GM21723 (cell line): Measurements from ENCODE around the gene EBNA1BP2.
A peak's percentile ranks its signal among the peaks of the same experiment; 100 is the strongest.
"Not testable (repeated sequence)": the region's sequence is repeated elsewhere in the genome, so short reads cannot be mapped to it uniquely, and the experiment has no call there.

Experiments used
- ATAC-seq: cut with Tn5 transposase; IDR thresholded peaks from one replicate; pipeline ENCODE4 v1.9.1; 2021; ENCODE audit warnings: mild to moderate bottlenecking, moderate library complexity; ENCODE audit not compliant: unreplicated experiment

The EBNA1BP2 gene, protein sequence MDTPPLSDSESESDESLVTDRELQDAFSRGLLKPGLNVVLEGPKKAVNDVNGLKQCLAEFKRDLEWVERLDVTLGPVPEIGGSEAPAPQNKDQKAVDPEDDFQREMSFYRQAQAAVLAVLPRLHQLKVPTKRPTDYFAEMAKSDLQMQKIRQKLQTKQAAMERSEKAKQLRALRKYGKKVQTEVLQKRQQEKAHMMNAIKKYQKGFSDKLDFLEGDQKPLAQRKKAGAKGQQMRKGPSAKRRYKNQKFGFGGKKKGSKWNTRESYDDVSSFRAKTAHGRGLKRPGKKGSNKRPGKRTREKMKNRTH

DNA sequence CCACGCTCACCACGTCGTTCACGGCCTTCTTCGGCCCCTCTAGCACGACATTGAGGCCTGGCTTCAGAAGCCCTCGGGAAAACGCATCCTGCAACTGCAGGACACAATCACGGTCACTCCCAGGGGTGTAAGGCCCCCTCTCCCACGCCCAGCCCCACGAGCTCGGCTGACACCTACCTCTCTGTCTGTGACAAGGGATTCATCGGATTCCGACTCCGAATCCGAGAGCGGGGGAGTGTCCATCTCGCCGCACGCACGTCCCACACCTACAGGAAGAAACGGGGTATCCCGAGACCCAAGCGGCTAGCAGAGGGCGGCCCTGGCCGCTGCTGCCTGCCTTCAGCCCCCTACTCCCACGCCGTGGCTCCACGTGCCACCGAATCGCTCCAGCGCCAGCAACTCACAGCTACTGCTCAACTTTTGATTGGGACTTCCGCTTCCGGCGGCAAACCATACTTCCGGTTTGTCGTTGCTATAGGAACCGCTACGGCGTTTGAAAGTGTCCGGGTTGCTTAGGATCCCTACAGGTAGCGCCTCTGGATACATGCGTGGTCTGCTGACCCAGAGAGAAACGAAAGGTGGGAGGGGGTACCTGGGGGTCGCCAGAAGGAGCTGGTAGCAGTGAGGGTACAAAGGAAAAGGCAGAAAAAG, at the start of gene EBNA1BP2, which contains the start of gene CFAP57:
EBNA1BP2 (minus strand) TSS at position 415 of the 651 bp plus-strand sequence; CDS start at position 243, 172 bp downstream.
CFAP57 (plus strand) TSS at position 455 of the 651 bp plus-strand sequence. CDS start 424 bp downstream, outside the sequence.
- peak; percentile 89 for ATAC-seq

DNA sequence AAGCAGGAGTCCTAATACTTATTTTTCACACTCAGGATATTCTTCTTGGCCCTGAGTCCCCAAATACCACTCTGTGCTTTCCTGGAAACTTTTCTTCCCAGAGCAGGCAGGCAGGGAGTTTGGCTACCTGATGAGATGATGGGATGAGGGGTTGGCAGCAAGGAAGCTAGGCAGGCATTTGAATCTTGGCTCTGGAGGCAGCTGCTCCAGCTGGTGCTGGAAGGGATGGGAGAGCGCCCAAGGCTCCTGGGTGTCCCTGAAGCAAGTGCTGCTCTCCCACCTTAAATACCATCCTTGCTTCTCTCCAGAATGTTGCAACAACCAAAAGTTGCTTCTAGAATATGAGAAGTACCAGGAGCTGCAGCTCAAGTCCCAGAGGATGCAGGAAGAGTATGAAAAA, 49.7 kb upstream of the EBNA1BP2 start:
- ATAC-seq, result no peak

DNA sequence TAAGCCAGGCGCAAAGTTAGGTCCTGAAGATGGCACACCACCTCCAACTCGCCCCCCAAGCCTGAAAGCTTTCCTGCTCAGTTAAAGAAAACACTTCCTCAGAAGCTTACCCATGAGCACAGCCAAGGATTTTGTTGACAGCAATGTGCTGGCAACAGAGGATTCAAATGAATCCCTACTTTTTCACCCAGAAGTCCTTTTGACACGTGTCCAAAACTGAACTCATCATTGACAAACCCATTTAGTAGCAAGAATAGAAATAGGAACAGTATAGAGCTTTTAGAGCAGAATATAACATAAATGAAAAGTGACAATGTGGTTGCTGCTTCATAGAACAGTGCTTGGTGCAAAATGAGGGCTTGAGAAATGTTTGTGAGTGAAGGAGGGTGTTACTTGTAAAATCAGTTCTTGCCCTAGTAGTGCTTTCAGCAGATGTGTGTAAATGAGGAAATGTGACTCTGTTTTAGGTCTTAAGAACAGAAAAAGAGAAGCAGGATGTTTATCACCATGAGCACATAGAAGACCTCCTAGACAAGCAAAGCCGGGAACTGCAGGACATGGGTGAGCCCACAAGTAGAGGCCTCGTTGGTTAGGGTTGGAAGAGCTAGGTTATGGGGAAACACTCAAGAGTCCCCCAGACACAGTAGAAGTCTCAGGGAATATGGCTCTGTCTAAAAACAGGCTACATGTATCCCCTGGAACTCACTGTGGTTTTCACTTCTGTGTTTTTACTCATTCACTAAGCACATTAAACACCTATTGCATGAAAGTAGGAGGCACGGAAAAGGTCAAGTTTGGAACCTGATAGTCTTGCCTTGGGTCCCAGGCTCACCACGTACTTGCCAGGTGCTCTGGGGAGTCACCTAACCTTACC, 49.1 kb upstream of the EBNA1BP2 start:
- peak; percentile 81 for ATAC-seq

DNA sequence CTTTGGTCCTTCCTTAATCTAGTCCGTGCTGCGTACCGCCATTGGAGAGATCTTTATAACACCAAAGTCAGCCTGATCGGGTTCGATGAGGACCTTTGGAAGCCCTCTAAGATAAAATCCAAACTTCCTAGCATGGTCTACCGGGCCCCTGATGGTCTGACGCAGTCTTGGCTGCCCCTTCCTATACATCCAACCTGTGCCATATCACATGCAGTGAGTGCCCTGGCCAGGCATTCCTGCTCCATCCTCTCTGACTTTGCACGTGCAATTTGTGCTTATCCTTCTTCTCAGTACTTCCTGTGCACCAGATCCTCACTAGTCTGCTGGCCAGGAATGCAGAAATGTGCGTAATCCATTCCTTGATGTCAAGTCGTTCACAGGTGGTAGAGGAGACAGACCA, 45.7 kb upstream of the EBNA1BP2 start:
- ATAC-seq, result no peak

DNA sequence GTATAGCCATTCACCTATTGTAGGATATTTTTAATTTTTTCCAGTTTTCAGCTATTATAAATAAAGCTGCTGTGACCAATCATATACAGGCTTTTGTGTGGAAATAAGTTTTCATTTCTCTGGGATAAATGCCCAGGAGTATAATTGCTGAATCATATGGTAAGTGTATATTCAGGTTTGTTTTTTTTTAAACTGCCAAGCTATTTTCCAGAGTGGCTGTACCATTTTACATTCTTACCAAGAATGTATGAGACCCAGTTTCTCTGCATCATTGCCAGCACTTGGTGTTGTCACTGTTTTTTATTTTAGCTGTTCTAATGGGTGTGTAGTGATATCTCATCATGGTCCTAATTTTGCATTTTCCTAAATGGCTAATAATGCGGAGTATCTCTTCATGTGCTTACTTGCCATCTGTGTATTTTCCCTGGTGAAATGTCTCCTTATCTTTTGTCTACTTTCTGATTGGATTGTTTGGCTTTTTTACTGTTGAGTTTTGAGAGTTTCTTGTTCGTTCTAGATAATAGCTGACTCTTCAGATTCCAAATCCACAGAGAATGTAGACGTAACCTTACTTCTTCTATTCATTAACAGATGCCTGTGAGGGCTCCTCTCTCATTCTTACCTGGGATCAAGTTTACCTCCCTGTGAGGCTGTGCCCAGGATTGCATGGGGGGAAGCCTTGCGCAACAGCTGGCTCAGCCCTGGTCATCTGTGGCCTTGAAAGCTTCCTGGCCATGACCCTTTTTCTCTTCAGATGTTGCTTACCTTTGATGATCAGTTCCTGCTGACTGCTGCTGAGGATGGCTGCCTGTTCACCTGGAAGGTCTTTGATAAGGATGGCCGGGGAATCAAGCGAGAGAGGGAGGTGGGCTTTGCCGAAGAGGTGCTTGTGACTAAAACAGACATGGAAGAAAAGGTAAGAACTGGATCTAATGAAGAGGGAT, 42.7 kb upstream of the EBNA1BP2 start:
- ATAC-seq, result no peak

DNA sequence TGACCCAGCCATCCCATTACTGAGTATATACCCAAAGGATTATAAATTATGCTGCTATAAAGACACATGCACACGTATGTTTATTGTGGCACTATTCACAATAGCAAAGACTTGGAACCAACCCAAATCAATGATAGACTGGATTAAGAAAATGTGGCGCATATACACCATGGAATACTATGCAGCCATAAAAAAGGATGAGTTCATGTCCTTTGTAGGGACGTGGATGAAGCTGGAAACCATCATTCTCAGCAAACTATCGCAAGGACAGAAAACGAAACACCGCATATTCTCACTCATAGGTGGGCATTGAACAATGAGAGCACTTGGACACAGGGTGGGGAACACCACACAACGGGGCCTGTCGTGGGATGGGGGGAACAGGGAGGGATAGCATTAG, 36.2 kb upstream of the EBNA1BP2 start:
- not testable (repeated sequence) for ATAC-seq

DNA sequence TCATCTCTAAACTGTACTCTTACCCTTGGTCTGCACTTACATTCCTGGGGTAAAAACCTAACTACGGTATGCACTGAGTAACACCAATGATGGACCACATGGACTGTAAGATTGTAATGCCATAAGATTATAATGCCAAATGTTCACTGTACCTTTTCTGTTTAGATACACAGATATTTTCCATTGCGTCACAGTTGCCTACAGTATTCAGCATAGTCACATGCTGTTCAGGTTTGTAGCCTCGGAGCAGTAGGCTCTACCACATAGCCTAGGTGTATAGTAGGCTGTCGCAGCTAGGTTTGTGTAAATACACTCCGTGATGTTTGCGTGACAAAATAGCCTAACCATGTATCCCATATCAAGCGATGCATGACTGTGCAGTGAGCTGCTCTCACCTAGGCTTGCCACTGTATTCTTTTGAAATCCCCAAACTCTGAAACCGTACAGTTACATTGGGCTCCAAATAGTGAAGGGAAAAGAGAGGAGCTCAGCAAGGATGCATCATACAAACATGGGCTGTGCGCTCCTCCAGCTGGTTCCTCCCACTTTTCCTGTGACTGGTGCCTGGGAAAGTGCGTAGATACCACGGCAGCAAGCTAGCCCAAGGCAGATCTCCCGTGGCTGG, 35.3 kb upstream of the EBNA1BP2 start:
- ATAC-seq, result no peak

DNA sequence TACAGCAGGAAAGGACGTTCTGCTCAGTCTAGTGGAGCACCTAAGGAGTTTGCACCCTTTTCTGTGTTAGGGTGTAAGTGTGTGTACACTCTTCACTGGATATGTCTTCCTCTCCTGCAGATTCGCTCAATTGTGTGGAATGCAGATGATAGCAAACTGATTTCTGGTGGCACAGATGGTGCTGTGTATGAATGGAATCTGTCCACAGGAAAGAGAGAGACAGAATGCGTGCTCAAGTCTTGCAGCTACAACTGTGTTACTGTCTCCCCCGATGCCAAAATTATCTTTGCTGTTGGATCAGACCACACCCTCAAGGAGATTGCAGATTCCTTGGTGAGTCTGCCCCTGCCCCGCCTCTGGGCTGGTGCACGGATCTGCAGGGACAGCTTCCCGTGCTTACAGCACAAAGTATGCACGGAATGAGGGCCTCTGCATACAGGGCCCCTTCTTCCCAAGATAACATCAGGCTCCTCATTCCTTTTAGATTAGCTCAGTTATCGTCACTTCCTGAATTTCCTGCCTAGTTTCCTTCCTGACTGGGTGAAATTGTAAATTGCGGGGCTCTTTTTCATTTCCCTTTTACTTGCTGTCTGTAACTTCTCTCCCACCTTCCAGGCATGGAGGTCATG, 34.6 kb upstream of the EBNA1BP2 start:
- ATAC-seq, result no peak

DNA sequence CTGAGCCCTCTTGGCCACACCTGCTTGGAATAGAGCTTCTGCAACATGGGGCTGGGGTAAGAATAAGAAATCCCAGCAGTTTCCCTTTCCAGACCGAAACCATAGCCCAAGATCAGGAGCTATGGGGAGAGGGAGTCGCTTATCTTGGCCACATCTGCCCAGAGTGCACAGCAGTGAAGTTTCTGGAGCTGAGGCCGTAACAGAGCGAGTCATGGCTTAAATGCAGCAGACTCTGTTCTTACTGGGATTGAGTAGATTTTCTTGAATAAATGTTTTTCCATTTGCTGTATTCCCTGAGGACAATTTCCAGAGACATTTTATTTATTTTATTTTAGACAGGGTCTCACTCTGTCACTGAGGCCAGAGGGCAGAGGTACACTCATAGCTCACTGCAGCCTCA, 33.6 kb upstream of the EBNA1BP2 start:
- no peak for ATAC-seq

DNA sequence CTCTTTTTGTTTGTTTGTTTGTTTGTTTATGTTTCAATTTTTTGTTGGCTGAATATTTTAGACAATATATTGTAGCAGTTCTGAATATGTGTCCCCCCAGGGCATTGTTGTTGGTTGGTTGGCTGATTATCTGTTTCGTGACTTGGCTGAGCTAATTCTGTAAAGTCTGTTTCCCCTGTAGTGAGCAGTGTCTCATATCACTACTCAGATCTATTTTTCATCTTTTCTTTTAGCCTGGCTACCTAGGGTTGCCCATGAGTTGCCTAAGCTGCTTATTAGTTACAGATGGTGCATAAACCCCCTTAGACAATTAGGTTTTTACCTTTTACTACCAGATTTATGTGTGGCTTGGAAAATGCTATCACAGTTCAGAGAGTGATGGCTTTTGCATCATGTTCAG, 32.3 kb upstream of the EBNA1BP2 start:
- ATAC-seq, result no peak

DNA sequence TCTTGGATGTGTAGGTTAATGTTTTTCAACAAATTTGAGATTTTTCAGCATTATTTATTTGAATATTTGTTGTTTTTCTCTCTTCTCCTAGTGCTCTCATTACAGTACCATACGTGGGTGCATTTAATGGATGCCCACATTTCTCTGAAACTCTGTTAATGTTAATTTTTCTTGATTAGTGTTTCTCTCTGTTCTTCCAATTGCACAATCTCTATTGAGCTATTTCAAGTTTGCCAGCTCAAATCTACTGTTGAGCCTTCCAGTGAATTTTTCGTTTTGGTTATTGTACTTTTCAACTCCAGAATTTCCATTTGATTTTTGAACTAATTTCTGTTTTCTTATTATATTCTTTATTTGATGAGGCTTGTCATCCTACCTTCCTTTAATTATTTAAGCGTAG, 31.8 kb upstream of the EBNA1BP2 start:
- no peak for ATAC-seq

DNA sequence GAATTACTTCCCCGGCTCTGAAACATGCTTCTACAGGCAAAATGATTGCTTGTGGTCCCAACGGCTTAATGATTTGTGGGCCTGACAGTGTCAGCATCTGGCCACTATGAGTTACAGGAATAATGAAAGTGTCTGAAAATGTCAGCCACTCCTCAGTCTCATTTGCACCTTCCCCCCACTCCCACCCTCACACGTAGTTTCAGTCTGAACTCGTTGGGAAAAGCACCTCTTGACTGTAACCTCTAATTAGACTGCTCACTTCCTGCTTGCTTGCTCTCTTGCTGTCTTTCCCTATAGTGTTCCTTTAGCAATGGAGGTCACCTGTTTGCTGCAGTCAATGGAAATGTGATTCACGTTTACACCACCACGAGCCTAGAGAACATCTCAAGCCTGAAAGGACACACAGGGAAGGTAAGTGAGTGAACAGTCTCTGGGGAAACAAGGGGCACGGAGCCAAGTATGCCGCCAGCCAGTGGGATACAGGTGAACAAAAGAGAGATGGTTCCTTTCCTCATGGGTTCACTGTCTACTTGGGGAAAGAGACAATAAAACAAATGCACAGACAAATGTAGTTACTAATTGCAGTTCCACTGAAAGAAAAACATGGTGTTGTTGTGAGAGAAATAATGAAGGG, 27.1 kb upstream of the EBNA1BP2 start:
- peak; percentile 57 for ATAC-seq

DNA sequence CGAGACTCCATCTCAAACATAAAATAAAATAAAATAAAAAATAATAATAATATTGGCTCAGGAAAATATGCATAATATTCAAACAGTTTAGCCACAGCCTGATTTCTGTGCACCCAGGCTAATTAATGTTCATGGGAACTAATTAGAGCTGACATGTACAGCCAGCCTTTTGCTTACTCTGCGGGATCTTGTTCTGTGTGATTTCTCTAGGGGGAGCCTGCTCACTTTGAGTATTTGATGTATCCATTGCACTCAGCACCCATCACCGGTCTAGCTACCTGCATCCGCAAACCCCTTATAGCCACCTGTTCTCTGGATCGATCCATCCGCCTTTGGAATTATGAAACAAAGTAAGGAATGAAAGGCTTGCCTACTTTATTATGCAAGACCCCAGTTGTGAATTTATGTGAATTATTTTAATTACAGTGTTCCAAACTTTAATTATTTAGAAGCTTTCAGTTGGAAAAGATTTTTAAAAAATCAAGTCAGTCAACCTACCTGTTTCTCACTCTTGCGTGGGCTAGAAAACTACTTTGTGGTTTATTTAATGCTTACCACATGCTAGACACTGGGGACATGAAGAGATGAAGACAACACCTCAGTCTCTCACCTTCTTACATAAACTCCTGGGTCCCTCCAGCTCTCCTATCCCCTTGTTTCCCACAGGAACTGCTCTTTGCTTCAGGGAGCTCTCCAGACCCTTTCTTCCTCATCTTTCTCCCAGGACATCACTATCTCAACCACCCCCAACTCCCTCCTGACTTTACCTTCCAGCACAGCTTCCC, 25.4 kb upstream of the EBNA1BP2 start:
- ATAC-seq, result no peak

DNA sequence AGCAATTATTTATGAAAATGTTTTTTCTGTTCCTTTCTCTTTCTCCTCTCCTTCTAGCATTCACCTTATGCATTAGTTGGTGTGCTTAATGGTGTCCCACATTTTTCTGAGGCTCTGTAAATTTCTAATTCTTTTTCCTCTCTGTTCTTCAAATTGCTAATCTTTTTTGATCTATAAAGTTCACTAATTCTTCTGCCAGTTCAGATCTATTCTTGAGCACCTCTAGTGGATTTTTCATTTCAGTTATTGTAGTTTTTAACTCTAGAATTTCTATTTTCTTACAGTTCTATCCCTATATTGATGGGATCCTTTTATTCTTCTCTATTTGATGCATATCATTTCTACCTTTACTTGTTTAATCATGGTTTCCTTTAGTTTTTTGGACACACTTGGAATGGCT, 22.4 kb upstream of the EBNA1BP2 start:
- ATAC-seq, result no peak

DNA sequence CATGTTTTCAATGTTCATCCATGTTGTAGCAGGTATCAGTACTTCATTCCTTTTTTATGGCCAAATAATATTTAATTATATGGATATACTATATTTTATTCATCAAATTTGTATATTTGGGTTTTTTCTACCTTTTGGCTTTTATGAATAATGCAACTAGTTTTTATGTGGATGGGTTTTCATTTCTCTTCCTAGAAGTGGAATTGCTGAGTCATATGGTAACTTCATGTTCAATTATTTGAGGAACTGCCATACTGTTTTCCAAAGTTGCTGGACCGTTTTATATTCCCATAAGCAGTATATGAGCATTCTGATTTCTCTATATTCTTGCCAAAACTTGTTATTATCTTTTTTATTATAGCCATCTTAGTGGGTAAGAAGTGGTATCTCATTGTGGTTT, 16.0 kb upstream of the EBNA1BP2 start:
- ATAC-seq, result no peak

DNA sequence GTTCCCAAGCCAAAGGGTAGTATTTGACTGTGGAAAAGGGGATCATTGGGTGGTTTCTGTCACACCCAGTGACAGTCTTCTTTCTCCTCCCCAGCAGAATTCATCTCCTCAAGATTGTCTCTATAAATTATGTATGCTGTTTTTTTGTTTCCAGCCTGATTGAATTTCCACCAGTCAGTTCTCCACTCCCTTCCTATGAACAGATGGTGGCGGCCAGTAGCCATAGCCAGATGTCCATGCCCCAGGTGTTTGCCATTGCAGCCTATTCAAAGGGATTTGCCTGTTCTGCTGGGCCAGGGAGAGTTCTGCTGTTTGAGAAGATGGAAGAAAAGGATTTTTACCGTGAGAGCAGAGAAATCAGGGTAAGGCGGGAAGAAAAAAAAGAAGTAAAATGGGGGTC, 12.9 kb upstream of the EBNA1BP2 start:
- ATAC-seq, result no peak

DNA sequence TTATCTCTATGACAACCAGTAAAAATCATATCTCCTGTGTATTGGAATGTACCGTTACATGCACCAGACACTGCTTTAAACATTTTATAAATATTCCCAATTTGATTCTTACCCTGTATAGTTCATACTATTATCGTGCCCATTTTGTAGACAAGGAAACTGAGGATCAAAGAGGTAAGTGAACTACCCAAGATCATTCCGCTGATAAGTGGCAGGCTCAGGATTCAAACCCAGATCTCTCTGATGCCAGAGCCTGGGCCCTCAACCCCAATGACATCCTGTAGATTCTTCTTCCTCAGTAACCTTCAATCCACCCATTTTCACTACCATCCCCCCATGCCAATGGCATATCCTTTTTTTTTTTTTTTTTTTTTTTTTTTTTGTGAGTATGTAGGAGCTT, 12.3 kb upstream of the EBNA1BP2 start:
- no peak for ATAC-seq

DNA sequence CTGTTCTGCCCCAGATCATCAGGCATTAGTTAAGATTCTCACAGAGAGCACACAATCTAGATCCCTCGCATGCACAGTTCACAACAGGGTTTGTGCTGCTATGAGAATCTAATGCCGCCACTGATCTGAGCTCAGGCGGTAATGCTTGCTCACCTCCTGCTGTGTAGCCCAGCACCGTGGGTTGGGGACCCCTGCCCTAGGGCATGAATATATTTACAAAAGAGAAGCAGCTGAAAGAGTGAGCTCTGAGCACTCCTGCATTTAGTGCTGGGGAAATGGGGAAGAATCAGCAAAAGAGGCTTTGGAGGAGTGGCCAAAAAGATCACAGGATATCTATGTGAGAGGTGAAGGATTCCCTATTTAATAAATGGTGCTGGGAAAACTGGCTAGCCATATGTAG, 5.6 kb upstream of the EBNA1BP2 start:
- ATAC-seq, result no peak
